ENCODE measurements around the gene FGL2.

DNA sequence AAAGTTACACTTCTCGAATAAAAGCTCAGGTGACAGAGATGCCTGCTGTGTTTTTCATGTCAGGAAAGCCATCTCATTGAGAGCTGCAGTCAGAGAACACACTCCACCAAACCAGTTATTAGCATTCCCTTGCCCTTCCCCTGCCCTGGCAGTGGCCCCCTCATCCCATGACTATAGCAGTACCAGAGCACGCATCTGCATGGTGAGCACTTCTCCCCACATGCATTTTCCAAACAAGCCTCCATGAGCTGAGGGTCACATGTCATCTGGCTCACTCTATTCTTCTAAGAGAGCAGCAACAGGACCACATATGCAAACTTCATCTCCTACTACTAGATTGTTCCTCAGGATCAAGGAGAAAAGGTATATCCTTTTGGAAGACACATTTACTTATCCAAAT, 42.4 kb upstream of the FGL2 start:
- TF ChIP-seq, protein P1, sequence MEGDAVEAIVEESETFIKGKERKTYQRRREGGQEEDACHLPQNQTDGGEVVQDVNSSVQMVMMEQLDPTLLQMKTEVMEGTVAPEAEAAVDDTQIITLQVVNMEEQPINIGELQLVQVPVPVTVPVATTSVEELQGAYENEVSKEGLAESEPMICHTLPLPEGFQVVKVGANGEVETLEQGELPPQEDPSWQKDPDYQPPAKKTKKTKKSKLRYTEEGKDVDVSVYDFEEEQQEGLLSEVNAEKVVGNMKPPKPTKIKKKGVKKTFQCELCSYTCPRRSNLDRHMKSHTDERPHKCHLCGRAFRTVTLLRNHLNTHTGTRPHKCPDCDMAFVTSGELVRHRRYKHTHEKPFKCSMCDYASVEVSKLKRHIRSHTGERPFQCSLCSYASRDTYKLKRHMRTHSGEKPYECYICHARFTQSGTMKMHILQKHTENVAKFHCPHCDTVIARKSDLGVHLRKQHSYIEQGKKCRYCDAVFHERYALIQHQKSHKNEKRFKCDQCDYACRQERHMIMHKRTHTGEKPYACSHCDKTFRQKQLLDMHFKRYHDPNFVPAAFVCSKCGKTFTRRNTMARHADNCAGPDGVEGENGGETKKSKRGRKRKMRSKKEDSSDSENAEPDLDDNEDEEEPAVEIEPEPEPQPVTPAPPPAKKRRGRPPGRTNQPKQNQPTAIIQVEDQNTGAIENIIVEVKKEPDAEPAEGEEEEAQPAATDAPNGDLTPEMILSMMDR (conservative IDR thresholded peaks at IDR 0.05; ENCODE audit: low read depth, low read length), result no peak
- no peak for TF ChIP-seq EZH2 (IDR thresholded peaks at IDR 0.05; ENCODE audit: low read length, unreplicated experiment)
